H1 (cell line): ENCODE data around the gene PDK1. TPM values are rescaled to one million over a fixed set of nuclear protein-coding genes. Genes with fewer than 3 reads are reported as not detected.

Source experiments
- CTCF ChIA-PET: fragments of 300-600 bp; sonication (Branson Sonifier 250); formaldehyde crosslinking; loops from one replicate; lab custom pipeline; 2021; ENCODE audit not compliant: partially characterized antibody; lab: Charles Lee
- POLR2A ChIA-PET: fragments of 300-600 bp; sonication (Branson Sonifier 250); formaldehyde crosslinking; loops from one replicate; lab custom pipeline; 2021; ENCODE audit warnings: inconsistent platforms; ENCODE audit not compliant: partially characterized antibody; lab: Charles Lee
- DNase-seq, 2 experiments: peaks; one replicate each; pipeline versions ENCODE4 v3.0.0 to v3.0.0-alpha.2; 2010 to 2022; ENCODE audit warnings: low spot score in 2 of 2, low read depth in 1 of 2, mixed read lengths in 1 of 2
- FAIRE-seq: peaks from 2 replicates; lab custom pipeline; 2011; peaks lifted over from hg19 to GRCh38; lab: Jason Lieb, UNC
- H2AFZ ChIP-seq: 2 replicates; pipeline ENCODE4 v1.8.1; 2012; ENCODE audit warnings: low read length, inconsistent platforms
- H2AK5ac ChIP-seq: 2 replicates; pipeline ENCODE4 v1.6.1; 2013; ENCODE audit warnings: low read depth, low read length
- H2BK120ac ChIP-seq: replicated peaks from 2 replicates; pipeline ENCODE3; 2013; ENCODE audit warnings: low read depth, low read length, inconsistent platforms
- H2BK12ac ChIP-seq: 2 replicates; pipeline ENCODE4 v1.6.1; 2013; ENCODE audit warnings: low read depth, low read length
- H2BK15ac ChIP-seq: 2 replicates; pipeline ENCODE4 v1.6.1; 2013; ENCODE audit warnings: low read length
- H2BK20ac ChIP-seq: 2 replicates; pipeline ENCODE4 v1.6.1; 2013; ENCODE audit warnings: low read length
- H2BK5ac ChIP-seq: 2 replicates; pipeline ENCODE4 v1.6.1; 2013; ENCODE audit warnings: low read depth, low read length
- H3K14ac ChIP-seq: 2 replicates; pipeline ENCODE4 v1.6.1; 2013; ENCODE audit warnings: inconsistent platforms; ENCODE audit not compliant: insufficient read length
- H3K18ac ChIP-seq: 2 replicates; pipeline ENCODE4 v1.6.1; 2013; ENCODE audit warnings: low read length; ENCODE audit errors: extremely low read depth
- H3K23ac ChIP-seq: 2 replicates; pipeline ENCODE4 v1.6.1; 2013; ENCODE audit warnings: inconsistent platforms; ENCODE audit not compliant: insufficient read length
- H3K23me2 ChIP-seq: 2 replicates; pipeline ENCODE4 v1.6.1; 2013; ENCODE audit warnings: low read depth, low read length
- H3K27ac ChIP-seq: 2 replicates; pipeline ENCODE4 v1.6.1; 2011; ENCODE audit warnings: low read depth, low read length, inconsistent platforms
- H3K27me3 ChIP-seq, 4 experiments: replicated peaks in 1 of 4; 1 replicate in 1 of 4; 2 replicates in 3 of 4; pipeline versions ENCODE4 v1.6.1 to v1.8.1; 2011 to 2013; ENCODE audit warnings: low read length in 3 of 4, mild to moderate bottlenecking in 3 of 4, inconsistent platforms in 2 of 4, mixed read lengths in 2 of 4, moderate library complexity in 1 of 4; ENCODE audit not compliant: control insufficient read depth in 3 of 4, insufficient read depth in 3 of 4; ENCODE audit errors: extremely low read depth in 1 of 4
- H3K36me3 ChIP-seq, 4 experiments: 2 replicates each; pipeline versions ENCODE4 v1.6.1 to v1.8.1; 2011 to 2013; ENCODE audit warnings: mild to moderate bottlenecking in 4 of 4, low read length in 3 of 4, moderate library complexity in 2 of 4, control low read depth in 1 of 4, inconsistent platforms in 1 of 4; ENCODE audit not compliant: insufficient read depth in 4 of 4, control insufficient read depth in 2 of 4
- H3K4ac ChIP-seq: replicated peaks from 2 replicates; pipeline ENCODE3; 2013; ENCODE audit warnings: low read length, low read depth, mixed read lengths, inconsistent platforms; ENCODE audit not compliant: insufficient read length
- H3K4me1 ChIP-seq, 4 experiments: replicated peaks in 1 of 4; 1 replicate in 1 of 4; 2 replicates in 3 of 4; pipeline versions ENCODE4 v1.6.1 to v1.8.1; 2011 to 2013; ENCODE audit warnings: low read length in 3 of 4, inconsistent platforms in 2 of 4, mixed read lengths in 1 of 4; ENCODE audit not compliant: insufficient read depth in 4 of 4, control insufficient read depth in 3 of 4
- H3K4me2 ChIP-seq, 2 experiments: 2 replicates each; pipeline versions ENCODE4 v1.6.1 to v1.8.1; 2011 to 2013; ENCODE audit warnings: low read depth in 2 of 2, low read length in 2 of 2, control low read depth in 1 of 2, inconsistent platforms in 1 of 2, mild to moderate bottlenecking in 1 of 2; ENCODE audit not compliant: insufficient read depth in 1 of 2
- H3K4me3 ChIP-seq, 4 experiments: fragments of 200-600, 300-600 bp in 1 of 4; sonication (generic), shearing (Covaris generic), sonication (Bioruptor Twin) in 1 of 4; 2 replicates each; pipeline versions ENCODE4 v1.5.1 to v1.8.1; 2011 to 2016; ENCODE audit warnings: low read length in 4 of 4, low read depth in 3 of 4, control low read depth in 2 of 4, inconsistent platforms in 2 of 4, mild to moderate bottlenecking in 2 of 4, mixed read lengths in 1 of 4, moderate library complexity in 1 of 4; ENCODE audit not compliant: insufficient read depth in 2 of 4; ENCODE audit errors: extremely low read depth in 1 of 4
- H3K56ac ChIP-seq: replicated peaks from 2 replicates; pipeline ENCODE3; 2013; ENCODE audit warnings: low read depth, mild to moderate bottlenecking, mixed read lengths, low read length, inconsistent platforms; ENCODE audit not compliant: insufficient read length
- H3K79me1 ChIP-seq: 2 replicates; pipeline ENCODE4 v1.6.1; 2013; ENCODE audit warnings: low read depth, low read length, control low read depth
- H3K79me2 ChIP-seq, 2 experiments: 2 replicates each; pipeline versions ENCODE4 v1.6.1 to v1.8.1; 2012 to 2013; ENCODE audit warnings: low read length in 2 of 2, mild to moderate bottlenecking in 2 of 2, inconsistent platforms in 1 of 2; ENCODE audit not compliant: insufficient read depth in 2 of 2, control insufficient read depth in 1 of 2
- H3K9ac ChIP-seq, 4 experiments: replicated peaks in 1 of 4; 1 replicate in 1 of 4; 2 replicates in 3 of 4; pipeline versions ENCODE4 v1.6.1 to v1.8.1; 2011 to 2013; ENCODE audit warnings: low read depth in 3 of 4, low read length in 3 of 4, control low read depth in 2 of 4, mild to moderate bottlenecking in 2 of 4, moderate library complexity in 2 of 4, inconsistent platforms in 1 of 4; ENCODE audit errors: extremely low read depth in 1 of 4
- H3K9me3 ChIP-seq, 2 experiments: 2 replicates each; pipeline versions ENCODE4 v1.6.1 to v1.8.1; 2012 to 2013; ENCODE audit warnings: mild to moderate bottlenecking in 2 of 2, moderate library complexity in 2 of 2, control low read depth in 1 of 2, inconsistent platforms in 1 of 2, low read depth in 1 of 2, low read length in 1 of 2, mixed read lengths in 1 of 2; ENCODE audit not compliant: insufficient read depth in 2 of 2
- H4K20me1 ChIP-seq, 2 experiments: replicated peaks in 1 of 2; 2 replicates each; pipeline versions ENCODE3 to v1.8.1; 2011 to 2013; ENCODE audit warnings: inconsistent platforms in 2 of 2, low read length in 2 of 2, mild to moderate bottlenecking in 1 of 2; ENCODE audit not compliant: insufficient read depth in 2 of 2, control insufficient read depth in 1 of 2
- H4K5ac ChIP-seq: 2 replicates; pipeline ENCODE4 v1.6.1; 2013; ENCODE audit warnings: low read length, low read depth, mixed read lengths, inconsistent platforms; ENCODE audit not compliant: insufficient read length
- H4K8ac ChIP-seq: 2 replicates; pipeline ENCODE4 v1.8.0; 2013; ENCODE audit warnings: mild to moderate bottlenecking, moderate library complexity, low read length, inconsistent platforms; ENCODE audit not compliant: insufficient read depth; ENCODE audit errors: extremely low read depth
- H4K91ac ChIP-seq: replicated peaks from 2 replicates; pipeline ENCODE3; 2013; ENCODE audit warnings: low read length, mixed read lengths, inconsistent platforms; ENCODE audit not compliant: insufficient read length
- CREB1 ChIP-seq: IDR thresholded peaks from 2 replicates; pipeline ENCODE4 v1.6.1; 2012; ENCODE audit warnings: inconsistent platforms
- CTCF ChIP-seq, 3 experiments: IDR thresholded peaks; 1 replicate in 2 of 3; 2 replicates in 1 of 3; pipeline versions ENCODE4 v1.5.1 to v1.6.1; 2011; ENCODE audit warnings: low read length in 3 of 3, mild to moderate bottlenecking in 3 of 3, inconsistent platforms in 2 of 3, low read depth in 1 of 3, moderate library complexity in 1 of 3; ENCODE audit not compliant: insufficient read depth in 1 of 3; ENCODE audit errors: control extremely low read depth in 1 of 3
- JUND ChIP-seq: IDR thresholded peaks from 2 replicates; pipeline ENCODE4 v1.6.1; 2011; ENCODE audit warnings: mild to moderate bottlenecking, improper control_type of control experiment, low read length
- KDM1A ChIP-seq: fragments of 200-600, 300-600 bp; sonication (generic); IDR thresholded peaks from 2 replicates; pipeline ENCODE4 v1.7.1; 2016; ENCODE audit warnings: mild to moderate bottlenecking, low read length, borderline replicate concordance
- KDM4A ChIP-seq: IDR thresholded peaks from one replicate; pipeline ENCODE4 v1.7.1; 2012; ENCODE audit warnings: low read depth, mild to moderate bottlenecking, moderate library complexity, low read length, inconsistent platforms; ENCODE audit not compliant: severe bottlenecking
- MAFK ChIP-seq: IDR thresholded peaks from 2 replicates; pipeline ENCODE4 v1.6.1; 2012; ENCODE audit warnings: low read depth, mild to moderate bottlenecking, improper control_type of control experiment, low read length
- NANOG ChIP-seq: IDR thresholded peaks from 2 replicates; pipeline ENCODE4 v1.6.1; 2011; ENCODE audit warnings: low read length, low read depth, mild to moderate bottlenecking, inconsistent platforms; ENCODE audit not compliant: insufficient read depth, poor library complexity, severe bottlenecking
- PHF8 ChIP-seq: fragments of 200-600 bp; sonication (generic); conservative IDR thresholded peaks from 2 replicates; pipeline ENCODE4 v1.7.1; 2012; ENCODE audit warnings: low read depth, mild to moderate bottlenecking, inconsistent platforms, low read length, moderate library complexity
- SIX5 ChIP-seq: IDR thresholded peaks from 2 replicates; pipeline ENCODE4 v1.6.1; 2011; ENCODE audit warnings: mild to moderate bottlenecking, low read depth, low read length
- SRF ChIP-seq: IDR thresholded peaks from 2 replicates; pipeline ENCODE4 v1.6.1; 2011; ENCODE audit warnings: mild to moderate bottlenecking, low read depth, low read length, moderate library complexity
- SUZ12 ChIP-seq: fragments of 200-600 bp; sonication (generic); IDR thresholded peaks from 2 replicates; pipeline ENCODE4 v1.6.1; 2012; ENCODE audit warnings: mild to moderate bottlenecking, inconsistent platforms, low read length, moderate library complexity, mixed read lengths
- TAF1 ChIP-seq: IDR thresholded peaks from 2 replicates; pipeline ENCODE4 v1.6.1; 2011; ENCODE audit warnings: mild to moderate bottlenecking, low read depth, low read length
- TCF12 ChIP-seq: IDR thresholded peaks from 2 replicates; pipeline ENCODE4 v1.6.1; 2011; ENCODE audit warnings: low read depth, mild to moderate bottlenecking, low read length
- polyA plus RNA-seq, 7 experiments: library from polyadenylated mRNA; depleted of rRNA in 3 of 7; stranded (reverse) in 5 of 7; unstranded in 2 of 7; fragments of >200 nt in 5 of 7; fragments of 200-250 nt in 2 of 7; gene quantifications; 1 replicate in 5 of 7; 2 replicates in 1 of 7; 4 replicates in 1 of 7; pipeline versions ENCODE4 v1.2.1 to v1.2.3, GENCODE V29; 2011 to 2013; ENCODE audit warnings: missing spikeins in 2 of 7, mixed read lengths in 2 of 7
- total RNA-seq: library from RNA; stranded (reverse); fragmentation: NEBNext Ultra II Directional; extraction: Animal tissue kit (Norgen Biotek cat#: 25700); gene quantifications from 2 replicates; pipeline ENCODE4 v1.2.1, GENCODE V29; 2021

The PDK1 gene
- total and polyA plus RNA-seq, 2 of the 8 experiments (the other 6 are each of a cell fraction or from before 2014, with no cell fraction given): 18.2 to 21.9 TPM

- H3K79me1 ChIP-seq: no peaks in the 10 kb centered on the region
- H3K4ac ChIP-seq: no peak overlapping the region
- H3K23ac ChIP-seq: no peak overlapping the region
- FAIRE-seq: no peak
- ChIA-PET POLR2A (interaction anchor here (1.1 kb wide), 1 partner anchor 25 kb away, joined by 4 read pairs; no protein-coding TSS in a partner anchor), CTCF (interaction anchor here (0.7 to 2.4 kb wide), 4 partner anchors 12 to 124 kb away, joined by 3 to 13 read pairs (median 6); no protein-coding TSS in a partner anchor)
- H3K27ac ChIP-seq: no peak overlapping the region
- no peaks in the 10 kb centered on the region for H4K20me1 ChIP-seq
- no peak overlapping the region for H2BK5ac ChIP-seq
- H2BK120ac ChIP-seq: no peak overlapping the region
- no peak for DNase-seq
- peaks cover 0 to 7% of the 10 kb centered on the region in 2 experiments; a peak in 3 of 4 replicates for H3K9me3 ChIP-seq
- no peak overlapping the region for H3K4me3 ChIP-seq
- no peak overlapping the region for H3K18ac ChIP-seq
- no peak overlapping the region for H2BK15ac ChIP-seq
- peaks cover 0 to 3% (median 2%) of the 10 kb centered on the region in 4 experiments; a peak in 2 of 7 replicates for H3K4me1 ChIP-seq
- H3K36me3 ChIP-seq: peaks cover 0 to 19% (median 13%) of the 10 kb centered on the region in 4 experiments; a peak in 4 of 8 replicates
- H3K14ac ChIP-seq: no peak overlapping the region
- H4K5ac ChIP-seq: no peak overlapping the region
- no peak overlapping the region for H3K56ac ChIP-seq
- no peak overlapping the region for H2BK20ac ChIP-seq
- H4K91ac ChIP-seq: no peak overlapping the region
- H4K8ac ChIP-seq: no peak overlapping the region
- no peak overlapping the region for H3K9ac ChIP-seq
- H3K4me2 ChIP-seq: no peak overlapping the region
- no peak overlapping the region for H2BK12ac ChIP-seq
- no peak overlapping the region for H2AK5ac ChIP-seq
- H2AFZ ChIP-seq: no peak overlapping the region
- no peaks in the 10 kb centered on the region for H3K23me2 ChIP-seq
- no peaks in the 10 kb centered on the region for H3K27me3 ChIP-seq
- H3K79me2 ChIP-seq: peaks cover 0 to 34% of the 10 kb centered on the region in 2 experiments; a peak in 2 of 4 replicates
- TF ChIP-seq KDM4A (no peak), MAFK (no peak), CTCF (IDR thresholded peaks at IDR 0.05; ENCODE audit: control extremely low read depth in 1 of 3, insufficient read depth in 1 of 3, low read depth in 1 of 3, low read length in 3 of 3) (no peak), KDM1A (no peak), PHF8 (no peak), JUND (no peak), TAF1 (no peak), SRF (no peak), CREB1 (no peak), SUZ12 (no peak), SIX5 (no peak), NANOG (no peak), TCF12 (no peak)
Measured at GRCh38 chr2:172580544-172580943, 24.7 kb downstream of the PDK1 start.
